ENCODE measurements around the gene ENPP3. TPM values are rescaled to one million over a fixed set of nuclear protein-coding genes. Genes with fewer than 3 reads are reported as not detected.

Gene ENPP3
- total and polyA plus RNA-seq, 2 of the 13 experiments (the other 11 are each of a cell fraction or from before 2014, with no cell fraction given), result 40.0 to 75.4 TPM

DNA sequence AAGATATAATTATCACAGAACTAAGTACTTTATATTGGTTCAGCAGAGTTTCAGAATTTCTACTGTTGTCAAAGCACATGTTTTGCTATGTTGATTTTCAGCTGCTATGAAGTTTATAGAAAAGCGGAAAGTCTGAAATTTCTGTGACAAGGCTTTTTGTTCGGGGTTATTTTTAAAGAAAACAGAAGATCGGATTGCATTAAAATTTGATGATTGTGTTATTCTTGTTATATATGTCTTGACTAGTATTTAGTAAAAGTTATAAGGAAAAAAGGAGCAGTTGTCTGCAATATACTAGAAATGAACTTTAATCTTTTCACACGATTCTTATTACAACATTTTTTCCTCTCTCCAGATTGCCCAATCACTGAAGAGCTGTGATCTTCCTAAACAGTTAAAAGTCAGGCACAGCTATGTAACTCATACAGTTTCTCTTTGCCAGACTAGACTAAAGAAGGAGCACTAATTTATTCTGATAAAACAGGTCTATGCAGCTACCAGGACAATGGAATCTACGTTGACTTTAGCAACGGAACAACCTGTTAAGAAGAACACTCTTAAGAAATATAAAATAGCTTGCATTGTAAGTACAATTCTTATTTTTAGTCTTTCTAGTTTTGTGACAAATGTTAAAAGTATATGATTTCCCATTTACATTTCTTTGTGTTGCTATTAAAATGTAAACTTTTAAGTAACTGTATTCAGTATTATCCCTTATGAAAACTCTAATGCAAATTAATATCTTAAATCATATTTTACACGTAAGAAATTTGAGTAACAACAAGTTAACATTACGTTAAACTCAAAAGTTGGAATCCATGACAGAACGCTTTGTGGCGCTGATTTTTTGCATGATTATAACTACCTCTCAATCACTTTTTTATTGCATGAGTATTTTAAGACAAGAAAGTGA lies at the start of gene ENPP3 (continued):
- TF ChIP-seq HMGA1 (CRISPR knock-in tag; conservative IDR thresholded peaks at IDR 0.05), result no peak
- peak; percentile 75; the same call in 1 of the 2 replicates for TF ChIP-seq ZNF12 (CRISPR knock-in tag; IDR thresholded peaks at IDR 0.05)
- TF ChIP-seq ZNF350 (CRISPR knock-in tag; IDR thresholded peaks at IDR 0.05; ENCODE audit: borderline replicate concordance, low read depth), result no peak
- no peak for TF ChIP-seq ZNF251 (CRISPR knock-in tag; IDR thresholded peaks at IDR 0.05)
- TF ChIP-seq SMAD9 (CRISPR knock-in tag; IDR thresholded peaks at IDR 0.05), result no peak
- TF ChIP-seq CEBPB (IDR thresholded peaks at IDR 0.05; ENCODE audit: borderline replicate concordance, low read depth, low read length), result peak; percentile 99
- TF ChIP-seq DNMT3B (CRISPR knock-in tag; conservative IDR thresholded peaks at IDR 0.05), result no peak
- TF ChIP-seq U2AF1 (optimal IDR thresholded peaks at IDR 0.05; ENCODE audit: low read depth, low read length), result no peak
- TF ChIP-seq SP2 (CRISPR knock-in tag; IDR thresholded peaks at IDR 0.05), result no peak
- no peak for TF ChIP-seq ZC3H4 (CRISPR knock-in tag; IDR thresholded peaks at IDR 0.05; ENCODE audit: borderline replicate concordance)
- TF ChIP-seq, protein P1, sequence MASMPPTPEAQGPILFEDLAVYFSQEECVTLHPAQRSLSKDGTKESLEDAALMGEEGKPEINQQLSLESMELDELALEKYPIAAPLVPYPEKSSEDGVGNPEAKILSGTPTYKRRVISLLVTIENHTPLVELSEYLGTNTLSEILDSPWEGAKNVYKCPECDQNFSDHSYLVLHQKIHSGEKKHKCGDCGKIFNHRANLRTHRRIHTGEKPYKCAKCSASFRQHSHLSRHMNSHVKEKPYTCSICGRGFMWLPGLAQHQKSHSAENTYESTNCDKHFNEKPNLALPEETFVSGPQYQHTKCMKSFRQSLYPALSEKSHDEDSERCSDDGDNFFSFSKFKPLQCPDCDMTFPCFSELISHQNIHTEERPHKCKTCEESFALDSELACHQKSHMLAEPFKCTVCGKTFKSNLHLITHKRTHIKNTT (CRISPR knock-in tag; IDR thresholded peaks at IDR 0.05), result no peak
- TF ChIP-seq SNRNP70 (IDR thresholded peaks at IDR 0.05; ENCODE audit: low read depth, low read length), result no peak
- TF ChIP-seq, protein P2, sequence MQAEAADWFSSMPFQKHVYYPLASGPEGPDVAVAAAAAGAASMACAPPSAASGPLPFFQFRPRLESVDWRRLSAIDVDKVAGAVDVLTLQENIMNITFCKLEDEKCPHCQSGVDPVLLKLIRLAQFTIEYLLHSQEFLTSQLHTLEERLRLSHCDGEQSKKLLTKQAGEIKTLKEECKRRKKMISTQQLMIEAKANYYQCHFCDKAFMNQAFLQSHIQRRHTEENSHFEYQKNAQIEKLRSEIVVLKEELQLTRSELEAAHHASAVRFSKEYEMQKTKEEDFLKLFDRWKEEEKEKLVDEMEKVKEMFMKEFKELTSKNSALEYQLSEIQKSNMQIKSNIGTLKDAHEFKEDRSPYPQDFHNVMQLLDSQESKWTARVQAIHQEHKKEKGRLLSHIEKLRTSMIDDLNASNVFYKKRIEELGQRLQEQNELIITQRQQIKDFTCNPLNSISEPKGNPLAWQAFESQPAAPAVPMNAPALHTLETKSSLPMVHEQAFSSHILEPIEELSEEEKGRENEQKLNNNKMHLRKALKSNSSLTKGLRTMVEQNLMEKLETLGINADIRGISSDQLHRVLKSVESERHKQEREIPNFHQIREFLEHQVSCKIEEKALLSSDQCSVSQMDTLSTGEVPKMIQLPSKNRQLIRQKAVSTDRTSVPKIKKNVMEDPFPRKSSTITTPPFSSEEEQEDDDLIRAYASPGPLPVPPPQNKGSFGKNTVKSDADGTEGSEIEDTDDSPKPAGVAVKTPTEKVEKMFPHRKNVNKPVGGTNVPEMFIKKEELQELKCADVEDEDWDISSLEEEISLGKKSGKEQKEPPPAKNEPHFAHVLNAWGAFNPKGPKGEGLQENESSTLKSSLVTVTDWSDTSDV (CRISPR knock-in tag; IDR thresholded peaks at IDR 0.05), result no peak
- peak; percentile 90 for TF ChIP-seq ZNF652 (CRISPR knock-in tag; IDR thresholded peaks at IDR 0.05; ENCODE audit: borderline replicate concordance, low read depth)
- no peak for TF ChIP-seq PAF1 (CRISPR knock-in tag; IDR thresholded peaks at IDR 0.05)
- peak; percentile 74; the same call in 1 of the 2 replicates for TF ChIP-seq ZNF878 (CRISPR knock-in tag; IDR thresholded peaks at IDR 0.05)
- TF ChIP-seq HNF4A (CRISPR knock-in tag; IDR thresholded peaks at IDR 0.05), result peak; percentile 84
- TF ChIP-seq PRPF4 (IDR thresholded peaks at IDR 0.05; ENCODE audit: low read depth, low read length, poor library complexity, severe bottlenecking), result no peak
- TF ChIP-seq, protein P3, sequence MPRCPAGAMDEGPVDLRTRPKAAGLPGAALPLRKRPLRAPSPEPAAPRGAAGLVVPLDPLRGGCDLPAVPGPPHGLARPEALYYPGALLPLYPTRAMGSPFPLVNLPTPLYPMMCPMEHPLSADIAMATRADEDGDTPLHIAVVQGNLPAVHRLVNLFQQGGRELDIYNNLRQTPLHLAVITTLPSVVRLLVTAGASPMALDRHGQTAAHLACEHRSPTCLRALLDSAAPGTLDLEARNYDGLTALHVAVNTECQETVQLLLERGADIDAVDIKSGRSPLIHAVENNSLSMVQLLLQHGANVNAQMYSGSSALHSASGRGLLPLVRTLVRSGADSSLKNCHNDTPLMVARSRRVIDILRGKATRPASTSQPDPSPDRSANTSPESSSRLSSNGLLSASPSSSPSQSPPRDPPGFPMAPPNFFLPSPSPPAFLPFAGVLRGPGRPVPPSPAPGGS (CRISPR knock-in tag; IDR thresholded peaks at IDR 0.05), result no peak
- TF ChIP-seq ZNF619 (CRISPR knock-in tag; IDR thresholded peaks at IDR 0.05), result no peak
- TF ChIP-seq, protein P4, sequence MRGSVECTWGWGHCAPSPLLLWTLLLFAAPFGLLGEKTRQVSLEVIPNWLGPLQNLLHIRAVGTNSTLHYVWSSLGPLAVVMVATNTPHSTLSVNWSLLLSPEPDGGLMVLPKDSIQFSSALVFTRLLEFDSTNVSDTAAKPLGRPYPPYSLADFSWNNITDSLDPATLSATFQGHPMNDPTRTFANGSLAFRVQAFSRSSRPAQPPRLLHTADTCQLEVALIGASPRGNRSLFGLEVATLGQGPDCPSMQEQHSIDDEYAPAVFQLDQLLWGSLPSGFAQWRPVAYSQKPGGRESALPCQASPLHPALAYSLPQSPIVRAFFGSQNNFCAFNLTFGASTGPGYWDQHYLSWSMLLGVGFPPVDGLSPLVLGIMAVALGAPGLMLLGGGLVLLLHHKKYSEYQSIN (CRISPR knock-in tag; IDR thresholded peaks at IDR 0.05; ENCODE audit: borderline replicate concordance), result no peak
